ENCODE data around the gene SAAL1. TPM values are rescaled to one million over a fixed set of nuclear protein-coding genes. Genes with fewer than 3 reads are reported as not detected.

The SAAL1 gene
- total RNA-seq, 1 experiment from 2014 or later, result 41.2 TPM

DNA sequence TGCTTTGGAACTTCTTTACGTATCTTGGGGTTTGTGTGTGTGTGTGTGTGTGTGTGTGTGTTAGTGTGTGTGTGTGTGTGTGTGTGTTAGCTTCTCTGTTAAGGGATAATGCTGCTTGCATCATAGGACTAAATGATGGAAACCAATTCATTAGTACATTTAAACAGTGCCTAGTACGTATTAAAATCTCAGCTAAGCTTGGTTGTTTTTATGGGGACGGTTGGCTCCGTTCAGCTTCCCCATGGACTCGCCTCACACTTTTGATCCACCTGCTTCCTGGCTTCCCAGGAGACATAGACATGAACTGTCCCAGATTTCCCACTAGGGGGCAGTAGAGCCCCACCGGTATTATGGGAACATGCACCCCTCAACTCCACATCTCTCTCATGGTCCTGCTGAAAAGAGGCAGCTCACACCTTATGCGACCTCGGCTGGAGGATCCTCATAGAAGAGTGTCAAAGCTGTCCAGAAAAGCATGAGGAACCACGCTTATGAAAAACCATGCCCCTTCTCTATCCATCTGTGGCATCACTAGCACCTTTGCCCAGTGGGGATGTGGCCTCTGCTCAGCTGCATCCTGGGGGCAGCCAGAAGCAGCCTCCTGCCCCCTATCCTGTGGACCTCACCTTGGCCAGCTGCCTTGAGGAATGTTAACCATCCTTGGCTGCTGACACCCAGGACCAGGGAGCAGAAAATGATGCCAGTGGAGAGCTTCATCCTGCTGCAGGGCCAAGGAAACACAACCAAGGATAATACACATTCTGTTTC lies 9.7 kb upstream of the SAAL1 start:
- no TSS peak for BruUV-seq (replicated peaks)
- TF ChIP-seq JUND (IDR thresholded peaks at IDR 0.05), result no peak
- no peak for TF ChIP-seq POLR2A (IDR thresholded peaks at IDR 0.05; ENCODE audit: borderline replicate concordance, extremely low read depth, insufficient read depth, insufficient read length)
- TF ChIP-seq POLR2AphosphoS5 (IDR thresholded peaks at IDR 0.05; ENCODE audit: low read depth, low read length), result no peak
- no peak for TF ChIP-seq EGR1 (IDR thresholded peaks at IDR 0.05; ENCODE audit: low read depth)
- TF ChIP-seq CTCF (IDR thresholded peaks at IDR 0.05 in 2 of 3, conservative IDR thresholded peaks at IDR 0.05 in 1 of 3; ENCODE audit: borderline replicate concordance in 1 of 3, insufficient read depth in 1 of 3, low read depth in 2 of 3, low read length in 2 of 3), result peak; percentile 76 to 94 (median 86)
- TF ChIP-seq EZH2 (IDR thresholded peaks at IDR 0.05), result no peak
- peak; percentile 55; the same call in 1 of the 2 replicates for TF ChIP-seq CBX3 (IDR thresholded peaks at IDR 0.05; ENCODE audit: low read depth)
- peak; percentile 90 for TF ChIP-seq RAD21 (IDR thresholded peaks at IDR 0.05; ENCODE audit: low read depth)
- TF ChIP-seq TCF7L2 (IDR thresholded peaks at IDR 0.05; ENCODE audit: borderline replicate concordance, extremely low read depth, insufficient read depth, insufficient read length), result no peak
- no peak for TF ChIP-seq ZFX (IDR thresholded peaks at IDR 0.05)
- no peak for TF ChIP-seq SIN3A (IDR thresholded peaks at IDR 0.05; ENCODE audit: low read depth)
- TF ChIP-seq, protein P1, sequence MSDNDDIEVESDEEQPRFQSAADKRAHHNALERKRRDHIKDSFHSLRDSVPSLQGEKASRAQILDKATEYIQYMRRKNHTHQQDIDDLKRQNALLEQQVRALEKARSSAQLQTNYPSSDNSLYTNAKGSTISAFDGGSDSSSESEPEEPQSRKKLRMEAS (IDR thresholded peaks at IDR 0.05), result peak; percentile 71
- TF ChIP-seq ELF1 (IDR thresholded peaks at IDR 0.05; ENCODE audit: borderline replicate concordance, low read depth), result no peak
- no peak for TF ChIP-seq EZH2phosphoT487 (IDR thresholded peaks at IDR 0.05; ENCODE audit: borderline replicate concordance)
- no peak for TF ChIP-seq SP1 (IDR thresholded peaks at IDR 0.05; ENCODE audit: low read depth)
- TF ChIP-seq, protein P2, sequence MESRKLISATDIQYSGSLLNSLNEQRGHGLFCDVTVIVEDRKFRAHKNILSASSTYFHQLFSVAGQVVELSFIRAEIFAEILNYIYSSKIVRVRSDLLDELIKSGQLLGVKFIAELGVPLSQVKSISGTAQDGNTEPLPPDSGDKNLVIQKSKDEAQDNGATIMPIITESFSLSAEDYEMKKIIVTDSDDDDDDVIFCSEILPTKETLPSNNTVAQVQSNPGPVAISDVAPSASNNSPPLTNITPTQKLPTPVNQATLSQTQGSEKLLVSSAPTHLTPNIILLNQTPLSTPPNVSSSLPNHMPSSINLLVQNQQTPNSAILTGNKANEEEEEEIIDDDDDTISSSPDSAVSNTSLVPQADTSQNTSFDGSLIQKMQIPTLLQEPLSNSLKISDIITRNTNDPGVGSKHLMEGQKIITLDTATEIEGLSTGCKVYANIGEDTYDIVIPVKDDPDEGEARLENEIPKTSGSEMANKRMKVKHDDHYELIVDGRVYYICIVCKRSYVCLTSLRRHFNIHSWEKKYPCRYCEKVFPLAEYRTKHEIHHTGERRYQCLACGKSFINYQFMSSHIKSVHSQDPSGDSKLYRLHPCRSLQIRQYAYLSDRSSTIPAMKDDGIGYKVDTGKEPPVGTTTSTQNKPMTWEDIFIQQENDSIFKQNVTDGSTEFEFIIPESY (IDR thresholded peaks at IDR 0.05; ENCODE audit: extremely low read depth, insufficient replicate concordance, low read length), result no peak
- TF ChIP-seq, protein P3, sequence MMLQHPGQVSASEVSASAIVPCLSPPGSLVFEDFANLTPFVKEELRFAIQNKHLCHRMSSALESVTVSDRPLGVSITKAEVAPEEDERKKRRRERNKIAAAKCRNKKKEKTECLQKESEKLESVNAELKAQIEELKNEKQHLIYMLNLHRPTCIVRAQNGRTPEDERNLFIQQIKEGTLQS (IDR thresholded peaks at IDR 0.05), result no peak
- TF ChIP-seq ZNF274 (IDR thresholded peaks at IDR 0.05; ENCODE audit: low read depth, low read length), result no peak
- no peak for TF ChIP-seq CEBPB (IDR thresholded peaks at IDR 0.05; ENCODE audit: low read depth)

More for the DNA sequence above, 9.7 kb upstream of the SAAL1 start:
- Histone ChIP-seq H3K36me3 (ENCODE audit: control insufficient read depth in 1 of 2, insufficient read depth in 2 of 2, low read length in 2 of 2) (no peaks in the 10 kb centered on the region), H3K79me2 (ENCODE audit: insufficient read depth, low read length) (no peaks in the 10 kb centered on the region), H3K4me2 (ENCODE audit: low read length) (peak overlapping the region; percentile 36), H3K27me3 (ENCODE audit: insufficient read depth, low read length) (peaks cover 22% of the 10 kb centered on the region), H3K9ac (ENCODE audit: low read length) (no peak overlapping the region), H3K27ac (ENCODE audit: low read depth, low read length) (no peak overlapping the region), H3K9me2 (ENCODE audit: insufficient read depth) (no peaks in the 10 kb centered on the region), H3K4me3 (replicated peaks in 1 of 2; ENCODE audit: low read depth in 1 of 2, low read length in 2 of 2) (no peak overlapping the region; a peak in 1 of 4 replicates), H4K20me1 (ENCODE audit: insufficient read depth) (no peaks in the 10 kb centered on the region), H3K9me3 (ENCODE audit: control insufficient read depth in 1 of 2, insufficient read depth in 1 of 2, low read depth in 1 of 2, low read length in 2 of 2) (no peaks in the 10 kb centered on the region), H2AFZ (ENCODE audit: low read depth, low read length, poor library complexity, severe bottlenecking) (peak overlapping the region; percentile 57), H3K4me1 (ENCODE audit: control insufficient read depth in 1 of 2, insufficient read depth in 2 of 2, low read length in 2 of 2) (peaks cover 0 to 4% of the 10 kb centered on the region in 2 experiments; a peak in 2 of 4 replicates)
- intact Hi-C loops (cut with micrococcal nuclease), result loop anchor here (1.0 to 10.0 kb wide), 6 partner anchors 88 to 737 kb away; no protein-coding TSS in a partner anchor
- RAD21 ChIA-PET (ENCODE audit: low non-redundant PET in 1 of 2, low total read pairs in 2 of 2, uncharacterized antibody in 2 of 2, unreplicated experiment in 2 of 2), result interaction anchor here (0.6 to 2.1 kb wide), 11 partner anchors 9 to 519 kb away, joined by 3 to 7 read pairs (median 3); partner anchors contain the start of gene SAAL1 (in 1 of the 2)
- CTCF ChIA-PET, result interaction anchor here (0.7 to 2.6 kb wide), 26 partner anchors 9 to 955 kb away, joined by 3 to 40 read pairs (median 5); partner anchors contain the start of genes LDHA and SAAL1
- POLR2A ChIA-PET, result interaction anchor here (0.6 to 1.1 kb wide), 2 partner anchors 9 to 11 kb away, joined by 3 to 4 read pairs; partner anchors contain the start of gene SAAL1
- DNase-seq (ENCODE audit: low read depth, low spot score), result peak; percentile 76
- ATAC-seq, result peak; percentile 98

Measured in HCT116 (cell line).